GM18861 (cell line): ENCODE data around the gene ADD2.

ENCODE experiments used
- ATAC-seq: cut with Tn5 transposase; IDR thresholded peaks from one replicate; pipeline ENCODE4 v1.9.1; 2021; ENCODE audit not compliant: unreplicated experiment

Gene ADD2

DNA sequence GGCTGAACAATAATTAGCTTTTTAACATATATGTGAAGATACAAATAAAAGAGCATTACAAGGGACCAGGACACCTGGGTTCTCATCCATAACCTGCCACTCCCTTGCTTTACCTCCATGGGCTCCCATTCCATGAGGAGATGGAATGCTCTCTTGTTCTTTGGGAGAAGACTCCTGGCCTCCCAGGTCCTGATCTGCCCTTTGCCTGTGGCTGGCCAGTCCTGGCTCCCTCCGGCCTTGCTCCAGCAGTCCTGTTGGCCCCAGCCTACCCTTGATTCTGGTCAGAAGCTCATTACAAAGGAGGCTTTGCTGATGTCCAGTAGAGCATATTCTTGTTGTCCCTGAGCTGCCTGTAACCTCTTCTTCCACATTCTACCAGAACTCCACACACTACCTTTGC is 60.3 kb downstream of the ADD2 start:
- ATAC-seq: no peak

DNA sequence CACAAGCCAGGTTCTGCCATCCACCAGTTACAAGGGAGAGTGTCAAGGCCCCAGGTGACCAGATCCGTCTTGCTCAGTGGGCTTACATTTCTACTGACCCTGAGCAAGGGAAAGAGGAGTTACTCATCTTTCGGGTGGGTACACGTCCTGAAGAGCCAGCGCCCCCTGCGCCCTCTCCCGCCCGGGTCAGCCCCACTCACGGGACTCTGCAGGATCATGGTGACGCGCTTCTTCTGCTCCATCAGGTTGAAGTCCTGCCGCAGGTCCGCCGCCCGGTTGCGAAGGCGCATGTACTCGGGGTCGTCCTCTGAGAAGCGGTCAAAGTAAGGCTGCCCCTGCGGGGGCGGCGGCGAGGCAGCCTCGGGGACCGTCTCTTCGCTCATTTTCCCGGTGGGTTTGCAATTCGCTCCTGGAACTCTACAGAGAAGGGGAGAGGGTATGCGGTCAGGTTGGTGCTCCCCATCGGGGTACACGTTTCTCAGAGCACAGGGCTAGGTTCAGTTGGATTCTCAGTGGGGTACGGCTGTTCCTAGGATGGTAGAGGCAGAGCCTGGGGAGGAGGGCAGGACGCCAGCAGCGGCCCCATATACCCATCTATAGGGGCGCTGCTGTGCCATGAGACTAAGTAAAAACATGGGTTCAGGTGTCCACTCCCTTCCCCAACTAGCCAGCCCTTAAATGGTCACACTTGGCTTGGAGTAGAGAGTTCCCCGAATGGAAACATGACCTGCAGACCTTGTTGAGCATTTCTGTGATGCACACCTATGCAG is 61.8 kb downstream of the ADD2 start:
- ATAC-seq: no peak

DNA sequence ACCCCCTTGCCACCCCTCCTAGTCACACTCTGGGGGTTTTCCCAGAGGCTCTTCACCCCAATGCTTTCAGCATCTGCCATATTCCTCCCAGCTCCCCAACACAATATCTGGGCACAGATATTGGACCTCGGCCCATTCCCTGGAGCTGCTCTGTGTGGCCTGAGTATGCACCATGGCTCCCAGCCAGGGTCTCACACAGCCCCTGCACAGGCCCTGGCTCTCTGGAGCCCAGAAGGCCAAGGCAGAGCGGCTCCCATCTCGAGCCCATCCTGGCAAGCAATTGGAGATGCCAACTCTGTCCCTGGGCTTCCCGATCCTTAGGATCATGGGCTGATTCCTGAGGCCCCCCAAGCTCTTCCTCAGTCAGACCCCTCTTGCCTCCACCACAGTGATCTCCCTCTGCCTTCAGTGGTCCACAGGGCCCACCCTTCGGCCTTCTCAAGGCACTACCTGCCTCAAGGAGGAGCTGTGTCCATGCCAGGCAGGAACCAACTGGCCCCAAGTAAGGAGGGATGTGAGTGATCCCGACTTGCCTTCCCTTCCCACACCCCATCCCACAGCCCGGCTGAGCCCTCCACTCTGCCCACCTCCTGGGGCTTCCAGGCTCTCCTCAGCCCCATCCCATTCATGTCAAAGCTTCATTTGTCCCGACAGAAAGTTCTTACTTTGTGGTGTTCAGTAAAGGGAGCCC is 62.7 kb downstream of the ADD2 start:
- no peak for ATAC-seq

DNA sequence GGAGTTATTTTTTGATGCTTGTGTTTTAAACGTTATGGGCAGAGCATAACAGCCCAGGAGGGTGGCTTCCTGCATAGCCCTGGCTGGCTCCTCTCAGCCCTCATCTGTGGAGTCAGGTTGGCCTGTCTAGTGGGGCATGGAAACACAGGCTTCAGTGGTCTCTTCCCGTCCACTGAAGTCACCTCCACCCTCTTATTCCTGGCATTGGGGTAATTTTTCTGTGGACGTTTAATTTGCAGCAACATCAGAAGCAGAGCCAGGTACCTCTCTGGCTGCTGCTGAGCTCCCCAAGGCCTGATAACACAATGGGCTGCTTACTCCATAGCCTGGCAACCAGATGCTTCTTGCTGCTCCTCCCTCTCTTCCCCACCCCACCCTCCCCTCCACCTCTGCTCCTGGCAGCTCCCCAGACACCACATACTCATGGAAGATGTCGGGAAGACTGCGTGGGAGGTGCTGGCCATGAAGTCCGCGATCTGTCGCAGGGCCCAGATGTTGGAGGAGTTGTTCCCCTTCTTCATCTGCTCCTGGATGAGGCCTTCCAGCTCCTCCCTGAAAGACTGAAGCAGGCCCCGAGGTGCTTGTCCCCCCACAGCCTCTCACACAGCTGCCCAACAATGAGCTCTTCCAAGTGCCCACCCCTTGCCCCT is 64.0 kb downstream of the ADD2 start:
- ATAC-seq: no peak

DNA sequence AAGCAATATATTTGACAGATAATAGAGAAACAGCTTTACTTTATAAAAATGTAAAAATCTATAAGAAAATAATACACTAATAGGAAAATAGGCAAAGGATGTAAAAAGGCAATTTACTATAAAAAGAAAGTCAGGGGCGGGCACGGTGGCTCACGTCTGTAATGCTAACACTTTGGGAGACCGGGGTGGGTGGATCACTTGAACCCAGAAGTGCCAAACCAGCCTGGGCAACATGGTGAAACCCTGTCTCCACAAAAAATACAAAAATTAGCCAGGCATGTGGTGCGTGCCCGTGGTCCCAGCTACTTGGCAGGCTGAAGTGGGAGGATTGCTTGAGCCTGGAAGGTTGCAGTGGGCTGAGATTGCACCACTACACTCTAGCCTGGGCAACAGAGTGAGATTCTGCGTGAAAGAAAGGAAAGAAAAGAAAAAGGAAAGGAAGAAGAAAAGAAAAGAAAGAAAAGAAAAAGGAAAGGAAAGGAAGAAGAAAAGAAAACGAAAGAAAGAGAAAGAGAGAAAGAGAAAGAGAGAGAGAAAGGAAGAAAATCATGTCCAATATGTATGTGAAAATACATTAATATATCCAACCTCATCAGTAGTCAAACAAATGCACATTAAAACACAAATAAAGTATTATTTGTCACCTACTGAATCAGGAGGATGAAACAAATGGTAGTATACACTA is 65.1 kb downstream of the ADD2 start:
- ATAC-seq: no peak

DNA sequence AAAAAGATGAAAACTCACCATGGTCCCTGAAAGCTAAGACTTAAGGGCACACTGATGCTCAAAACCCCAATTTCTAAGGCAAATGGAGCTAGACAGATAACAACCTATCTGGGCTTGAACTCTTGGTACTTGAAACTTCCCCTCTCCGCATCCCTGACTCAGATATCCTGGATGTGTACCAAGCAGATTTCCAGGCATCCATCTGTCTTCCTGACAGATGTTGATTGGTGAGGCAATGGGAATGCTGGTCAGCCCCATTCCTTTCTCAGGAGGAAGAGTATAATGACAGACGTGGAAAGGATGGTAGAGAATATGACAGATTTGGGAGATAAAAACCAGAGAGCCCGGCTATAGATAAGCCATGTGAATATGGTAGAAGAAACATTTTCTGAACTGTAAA is 69.2 kb downstream of the ADD2 start:
- no peak for ATAC-seq

DNA sequence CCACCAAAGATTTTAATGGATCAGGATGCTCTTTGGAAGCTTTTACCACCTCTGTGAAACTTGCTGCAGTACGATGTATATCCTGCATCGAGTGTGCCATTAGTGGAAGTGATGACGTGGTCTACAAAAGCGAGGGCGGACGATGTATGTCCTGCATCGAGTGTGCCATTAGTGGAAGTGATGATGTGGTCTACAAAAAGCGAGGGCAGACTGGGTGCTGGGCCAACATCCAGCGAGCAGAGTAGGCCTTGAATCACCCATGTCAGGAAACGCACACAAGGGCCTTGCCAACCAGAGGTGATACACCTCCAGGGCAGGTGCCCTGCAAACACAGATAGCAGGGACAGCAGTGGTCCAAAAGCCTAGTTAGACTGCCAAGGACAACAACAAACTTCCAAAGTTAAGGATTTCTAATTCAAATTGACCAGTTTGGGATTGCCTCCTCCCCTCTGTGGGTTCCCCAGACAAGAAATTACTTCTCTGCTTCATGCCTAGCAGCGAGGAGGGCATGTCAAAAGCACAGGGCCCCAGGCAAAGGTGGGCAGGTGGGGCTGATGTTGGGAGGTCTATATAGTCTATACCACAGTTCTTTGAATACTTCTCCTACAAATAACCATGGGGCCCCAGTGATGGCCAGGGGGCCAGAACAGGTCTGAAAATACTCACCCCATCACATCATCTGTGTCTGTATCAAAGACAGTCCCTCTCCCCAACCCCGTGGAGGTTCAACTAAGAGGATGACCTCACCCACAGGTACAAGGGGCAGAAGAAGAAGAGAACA is 70.2 kb downstream of the ADD2 start:
- ATAC-seq: no peak

DNA sequence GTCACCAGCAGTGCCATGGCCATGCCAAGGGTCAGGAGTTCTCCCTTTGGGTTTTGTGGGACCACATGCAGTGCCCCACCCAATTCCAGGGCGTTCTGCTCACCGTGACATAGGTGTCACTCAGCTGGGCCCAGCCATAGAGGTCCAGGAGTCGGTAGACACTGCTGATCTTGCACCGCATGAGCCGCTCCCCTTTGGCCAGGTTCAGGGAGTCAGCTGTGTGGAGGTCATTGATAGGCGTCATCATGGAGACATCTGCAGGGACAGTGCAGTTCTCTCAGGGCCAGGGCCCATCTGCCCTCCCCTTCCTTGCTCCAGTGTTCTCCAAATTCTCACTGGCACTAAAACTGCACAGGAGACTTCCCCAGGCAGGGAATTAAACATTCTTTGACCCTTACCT is 71.9 kb downstream of the ADD2 start:
- ATAC-seq: no peak

DNA sequence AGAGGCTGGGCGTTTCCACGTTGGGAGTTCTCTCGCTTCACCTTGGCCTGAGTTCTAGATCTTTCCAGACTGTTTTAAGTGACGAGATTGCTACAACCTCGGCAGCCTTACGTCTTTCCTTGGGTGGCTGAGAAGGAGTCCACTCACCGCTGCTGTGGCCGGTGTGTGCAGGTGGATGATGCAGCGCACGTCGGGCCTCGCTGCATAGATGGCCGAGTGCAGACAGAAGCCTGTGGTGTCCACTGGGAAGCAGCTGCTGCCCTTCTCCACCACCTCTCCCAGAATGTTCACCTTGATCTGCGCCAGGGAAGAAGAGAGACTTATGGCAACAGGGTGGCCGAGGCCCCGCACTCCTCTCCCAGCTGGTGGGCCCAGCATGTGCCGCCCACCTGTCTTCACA is 75.7 kb downstream of the ADD2 start:
- ATAC-seq: no peak

DNA sequence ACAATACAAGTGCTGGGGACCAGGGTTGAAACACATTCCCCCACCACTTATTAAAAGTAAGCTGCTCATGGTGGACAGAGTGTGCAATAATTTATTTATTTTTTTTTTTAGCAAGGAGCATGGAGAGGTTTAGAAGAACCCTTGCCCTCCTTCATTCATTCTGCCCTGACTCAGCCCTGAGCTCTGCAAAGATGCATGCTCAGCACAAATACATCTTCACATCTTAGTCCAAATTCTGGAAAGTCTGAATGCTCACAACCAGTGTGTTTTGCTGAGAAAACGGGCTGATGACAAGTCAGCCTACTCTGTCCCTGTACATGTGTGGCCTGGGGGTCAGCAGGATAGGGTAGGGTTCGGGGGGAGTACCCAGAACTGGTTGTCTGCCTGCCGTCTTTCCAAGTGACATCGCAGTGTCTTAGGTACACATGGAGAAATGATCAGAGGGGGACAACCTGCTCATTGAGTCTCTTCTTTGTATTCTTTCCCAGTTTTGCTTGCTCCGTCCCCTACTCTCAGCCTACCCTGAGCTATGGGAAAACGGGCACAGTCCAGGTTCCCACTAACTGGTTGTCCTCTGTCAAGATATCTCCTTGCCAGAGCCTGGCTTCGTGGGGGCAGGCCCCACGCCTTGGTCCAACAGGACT is 76.4 kb downstream of the ADD2 start:
- ATAC-seq: no peak

DNA sequence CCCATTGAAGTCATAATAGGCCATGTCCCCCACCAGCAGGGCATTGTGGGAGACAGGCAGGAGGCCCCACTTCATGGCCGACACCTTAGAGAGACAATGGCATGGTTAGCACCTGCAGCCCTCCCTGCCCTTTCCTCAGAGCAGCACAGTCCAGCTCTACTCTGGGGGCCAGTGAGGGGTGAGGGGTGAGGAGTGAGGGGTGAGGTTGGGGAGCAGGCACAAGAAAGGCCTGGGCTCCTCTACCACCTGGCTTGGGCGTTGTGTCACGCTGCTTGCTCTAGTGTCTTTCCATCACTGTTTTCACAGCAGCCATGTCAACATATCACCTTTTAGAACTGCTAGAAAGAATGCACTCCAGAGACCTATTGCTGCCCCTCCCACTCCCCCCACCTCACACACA is 77.2 kb downstream of the ADD2 start:
- no peak for ATAC-seq

DNA sequence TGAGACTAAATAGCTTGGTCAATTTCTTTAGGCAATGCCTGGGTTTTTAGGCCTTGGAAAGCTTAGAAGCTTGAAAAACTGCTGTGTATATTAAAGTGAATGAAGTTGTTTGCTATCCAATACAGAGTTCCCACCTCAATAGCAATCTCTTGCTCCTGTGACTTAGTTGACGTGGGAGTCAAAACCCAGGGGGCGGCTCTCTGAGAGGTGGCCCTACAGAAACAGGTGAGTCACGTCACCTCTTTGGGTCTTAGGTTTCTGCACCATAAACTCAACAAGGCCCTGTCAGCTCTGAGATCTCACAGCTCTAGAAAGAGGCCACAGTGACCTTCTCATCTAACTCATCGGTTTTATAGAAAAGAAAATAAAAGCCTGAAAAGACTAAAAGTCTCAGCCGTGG is 79.6 kb downstream of the ADD2 start:
- ATAC-seq: no peak

DNA sequence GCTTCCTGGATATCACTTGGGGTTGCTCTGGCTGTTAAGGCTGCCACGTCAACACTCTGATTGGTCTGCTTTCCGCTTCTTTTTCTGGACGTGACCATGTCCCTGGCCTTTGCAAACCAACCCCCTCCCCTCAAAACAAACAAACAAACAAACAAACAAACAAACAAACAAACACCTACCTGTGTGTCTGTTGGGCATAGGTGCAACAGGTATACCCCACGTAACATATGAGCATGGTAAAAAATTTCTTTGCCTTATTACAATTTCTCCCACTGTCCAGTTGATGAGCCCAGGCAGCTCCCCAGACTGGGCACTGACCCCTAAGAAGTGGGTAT is 80.6 kb downstream of the ADD2 start:
- ATAC-seq: no peak

DNA sequence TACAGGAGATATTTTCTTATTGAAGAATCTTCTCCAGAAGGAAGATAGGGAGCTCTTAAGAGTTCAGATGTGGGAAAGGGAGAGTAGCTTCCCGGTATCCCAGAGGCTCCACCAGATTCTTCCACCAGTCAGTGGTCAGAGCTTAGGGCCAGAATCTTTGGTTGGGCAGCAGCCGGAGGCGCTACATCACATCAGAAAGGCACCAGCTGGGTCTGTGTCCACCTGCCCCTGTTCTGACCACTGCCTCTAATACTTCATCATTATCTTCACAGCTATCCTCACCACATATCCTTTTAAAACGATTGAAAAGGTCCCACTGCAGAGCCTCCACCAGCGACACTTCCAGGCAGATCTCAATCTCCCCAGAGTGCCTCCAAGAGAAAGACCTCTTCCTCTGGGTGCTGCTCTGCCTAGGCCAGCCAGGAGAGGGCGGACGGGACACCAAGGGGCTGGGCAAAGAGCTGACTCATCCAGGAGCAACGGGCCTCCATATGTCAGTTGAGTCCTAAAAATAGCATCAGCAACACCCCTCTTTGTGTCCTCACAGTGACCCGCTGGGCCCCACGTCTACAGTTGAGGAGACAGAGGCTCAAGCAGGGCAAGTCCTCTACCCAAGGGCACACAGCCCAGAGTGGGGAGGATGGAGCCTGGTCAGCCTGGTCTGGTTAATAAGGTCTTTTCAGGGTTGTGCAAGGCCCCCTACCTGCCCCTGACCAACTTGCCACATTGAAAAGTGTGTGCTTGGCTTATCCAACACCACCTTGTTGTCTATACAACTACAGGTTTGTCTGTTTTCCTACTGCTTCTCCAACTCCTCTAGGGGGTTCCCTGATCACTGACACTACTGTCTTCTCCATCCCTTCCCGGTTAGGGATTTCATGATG is 81.2 kb downstream of the ADD2 start:
- no peak for ATAC-seq

DNA sequence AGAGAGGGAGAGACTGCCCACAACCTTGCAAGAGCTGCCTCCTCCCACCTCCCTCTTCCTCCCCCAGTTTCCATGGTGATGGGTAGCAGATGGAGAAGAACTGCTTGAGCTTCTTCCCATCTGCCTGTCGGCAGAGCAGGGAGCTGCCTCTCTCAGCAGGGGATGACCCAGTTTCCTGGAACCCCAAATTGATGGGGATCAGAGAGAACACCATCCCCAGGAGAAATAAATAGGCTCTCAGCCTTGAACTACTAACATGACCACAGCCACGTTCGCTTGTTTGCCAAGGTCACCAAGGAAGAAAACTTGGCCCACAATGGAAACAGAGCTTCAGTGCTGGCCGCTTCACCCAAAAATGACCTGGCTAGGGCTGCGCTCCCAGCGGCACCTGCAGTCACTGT is 82.2 kb downstream of the ADD2 start:
- ATAC-seq: no peak

DNA sequence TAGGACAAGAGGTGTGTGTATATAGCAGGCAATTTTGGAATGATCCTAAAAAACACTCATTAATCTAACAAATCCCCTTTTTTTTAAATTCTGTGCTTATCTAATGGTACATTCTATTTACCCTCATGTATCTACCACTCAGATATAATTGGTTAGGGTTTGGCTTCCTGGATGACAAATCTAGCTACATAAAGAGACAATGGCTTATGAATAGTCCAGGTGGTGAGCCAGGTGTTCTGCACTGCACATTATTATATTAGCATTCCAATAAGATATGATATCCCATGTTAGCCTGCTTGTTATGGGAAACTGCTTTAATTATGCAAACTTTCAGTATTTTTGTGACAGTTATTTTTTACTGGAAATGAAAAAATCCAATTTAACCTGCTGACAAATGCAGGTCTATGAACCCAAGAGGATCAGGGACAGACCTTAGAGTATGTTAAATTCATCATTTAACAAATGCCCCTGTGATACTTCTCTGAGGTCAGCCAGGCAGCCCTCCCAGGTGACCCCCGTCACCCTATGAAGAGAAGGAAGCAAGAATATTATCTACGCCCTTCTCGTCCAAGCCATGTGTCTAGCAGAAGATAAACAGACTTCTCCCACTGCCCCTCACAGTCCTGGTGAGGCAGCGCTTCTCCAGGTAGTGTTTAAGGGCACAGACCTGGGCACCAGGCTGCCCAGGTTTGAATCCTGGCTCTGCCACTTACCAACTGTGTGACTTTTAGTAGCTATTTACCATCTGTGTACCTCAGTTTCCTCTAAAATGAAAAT is 83.0 kb downstream of the ADD2 start:
- ATAC-seq: no peak

DNA sequence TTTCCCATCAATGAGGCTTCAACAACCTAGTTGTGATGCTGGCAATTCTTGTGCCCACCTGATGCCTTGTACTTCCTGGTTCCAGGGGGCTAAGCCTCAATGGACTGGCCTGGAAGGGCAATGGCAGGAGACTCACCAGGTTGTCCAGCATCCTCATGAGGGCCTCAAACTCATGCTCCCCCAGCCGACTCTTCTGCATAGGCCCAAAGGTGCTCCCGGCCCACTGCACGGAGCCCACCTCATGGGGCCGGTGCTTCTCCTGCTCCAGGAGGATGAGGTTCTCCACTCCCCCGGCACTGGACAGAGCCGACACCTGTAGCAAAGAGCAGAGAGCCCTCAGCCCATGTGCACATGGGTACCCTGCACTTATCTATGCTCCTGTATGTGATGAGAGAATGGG is 84.5 kb downstream of the ADD2 start:
- ATAC-seq: no peak

DNA sequence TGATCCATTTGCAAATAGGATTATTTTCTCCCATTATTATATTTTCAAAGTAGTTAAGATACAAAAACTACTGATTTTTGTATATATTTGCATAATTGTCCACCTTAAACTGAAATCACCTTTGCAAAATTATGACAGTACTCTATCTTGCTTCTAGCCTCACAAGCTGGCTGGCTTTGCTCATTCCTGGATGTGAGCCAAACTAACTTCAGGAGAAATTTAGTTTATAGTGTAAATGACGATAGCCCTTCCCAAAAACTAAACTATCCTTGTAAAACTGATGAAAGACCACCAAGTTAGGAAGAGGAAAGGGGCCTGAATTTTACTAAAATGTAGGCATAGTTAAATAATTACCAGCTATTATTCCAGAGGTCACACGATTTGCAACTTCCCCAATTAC is 87.3 kb downstream of the ADD2 start:
- ATAC-seq: no peak

DNA sequence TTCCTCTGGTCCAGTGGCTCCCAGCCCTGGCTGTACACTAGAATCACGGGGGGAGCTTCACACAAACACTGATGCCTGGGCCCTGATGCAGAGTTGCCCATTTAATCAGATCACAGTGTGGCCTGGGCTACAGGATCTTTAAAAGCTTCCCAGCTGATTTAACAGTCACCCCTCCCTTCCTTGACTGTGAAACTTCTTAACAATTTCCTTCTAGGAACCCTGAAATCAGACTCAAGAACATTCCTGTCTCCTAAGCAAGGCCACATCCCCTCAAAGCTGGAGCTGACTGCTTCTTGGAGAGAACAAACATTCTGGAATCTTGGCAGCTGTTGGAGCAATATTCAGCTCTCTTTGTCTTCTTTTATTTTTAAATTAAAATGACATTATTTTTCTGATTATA is 88.7 kb downstream of the ADD2 start:
- ATAC-seq: no peak
